Loucy (cell line): ENCODE data around the gene MEIOB.

ENCODE experiments used
- CTCF ChIP-seq: fragments of 200-600 bp; sonication (generic); conservative IDR thresholded peaks from 2 replicates; pipeline ENCODE4 v1.5.1; 2014; ENCODE audit warnings: mild to moderate bottlenecking, antibody characterized with exemption, low read length
- EZH2phosphoT487 ChIP-seq: fragments of 200-600 bp; IDR thresholded peaks from 2 replicates; pipeline ENCODE4 v1.6.1; 2018; ENCODE audit warnings: antibody characterized with exemption, mild to moderate bottlenecking, moderate library complexity, borderline replicate concordance

- no peak for TF ChIP-seq CTCF
- TF ChIP-seq EZH2phosphoT487, result no peak
Measured at GRCh38 chr16:1879477-1879876, 7.5 kb upstream of the MEIOB start.
